ENCODE results near the gene STAMBP.
"Not testable (repeated sequence)": the region's sequence is repeated elsewhere in the genome, so short reads cannot be mapped to it uniquely, and the experiment has no call there.

The STAMBP gene

DNA sequence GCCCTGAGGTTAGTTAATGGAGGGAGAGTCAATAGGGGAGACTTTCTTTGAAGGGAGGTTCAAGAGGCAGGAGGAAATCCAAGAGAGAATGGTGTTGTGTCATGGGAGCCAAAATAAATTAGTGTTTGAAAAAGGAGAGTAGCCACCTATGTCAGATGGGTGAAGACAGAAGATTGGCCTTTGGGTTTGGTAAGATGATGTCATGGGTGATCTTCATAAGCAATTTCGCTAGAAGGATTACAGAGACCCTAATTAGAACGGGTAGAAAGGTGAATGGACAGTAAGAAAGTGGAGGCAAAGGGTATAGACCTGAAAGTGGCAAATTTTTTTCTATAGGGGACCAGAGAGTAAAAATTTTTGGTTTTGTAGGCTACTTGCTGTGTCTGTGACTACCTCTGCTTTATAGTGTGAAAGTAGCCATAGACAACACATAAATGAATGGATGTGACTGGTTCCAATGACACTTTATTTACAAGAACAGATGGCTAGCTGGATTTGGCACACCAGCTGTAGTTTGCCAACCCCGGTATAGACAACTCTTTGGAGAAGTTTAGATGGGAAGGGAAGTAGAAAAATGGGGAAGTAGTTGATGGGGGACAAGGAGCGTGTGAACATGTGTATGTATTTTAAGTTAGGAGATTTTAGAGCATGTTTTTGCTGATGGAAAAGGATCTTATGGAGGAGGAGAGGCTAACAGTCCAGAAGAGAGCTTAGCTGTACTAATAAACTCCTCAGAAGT lies 9.3 kb downstream of the STAMBP start:
- no peak for DNase-seq

DNA sequence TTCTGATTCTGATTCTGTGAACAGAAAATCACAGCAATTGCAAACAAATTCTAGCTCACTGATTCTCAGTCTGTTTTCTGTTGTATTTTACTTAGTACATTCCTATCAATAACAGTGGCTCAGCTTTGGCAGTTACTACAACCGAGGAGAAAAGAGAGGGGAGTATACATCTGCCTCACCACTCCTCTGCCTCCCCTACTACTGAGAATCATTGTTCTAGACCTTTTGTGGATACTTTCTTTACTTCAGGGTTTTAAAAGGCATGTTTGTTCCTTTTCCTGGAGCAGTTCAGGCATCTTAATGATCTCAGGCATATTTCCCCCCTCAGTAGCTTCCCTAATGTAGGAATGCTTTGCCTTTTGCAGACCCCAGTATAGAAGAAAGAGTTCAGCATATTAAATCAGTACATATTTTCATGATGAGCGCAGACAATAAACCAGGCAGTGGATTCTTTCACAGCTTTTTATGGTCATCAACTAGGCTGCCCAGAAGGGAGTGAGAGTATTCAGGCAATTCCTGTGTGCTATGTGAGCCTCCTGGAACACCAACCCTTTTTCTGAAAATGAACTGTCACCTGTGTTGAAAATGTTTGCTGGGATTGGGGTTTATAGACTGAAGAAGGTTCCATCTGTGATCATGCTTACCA lies 10.3 kb downstream of the STAMBP start:
- no peak for DNase-seq

DNA sequence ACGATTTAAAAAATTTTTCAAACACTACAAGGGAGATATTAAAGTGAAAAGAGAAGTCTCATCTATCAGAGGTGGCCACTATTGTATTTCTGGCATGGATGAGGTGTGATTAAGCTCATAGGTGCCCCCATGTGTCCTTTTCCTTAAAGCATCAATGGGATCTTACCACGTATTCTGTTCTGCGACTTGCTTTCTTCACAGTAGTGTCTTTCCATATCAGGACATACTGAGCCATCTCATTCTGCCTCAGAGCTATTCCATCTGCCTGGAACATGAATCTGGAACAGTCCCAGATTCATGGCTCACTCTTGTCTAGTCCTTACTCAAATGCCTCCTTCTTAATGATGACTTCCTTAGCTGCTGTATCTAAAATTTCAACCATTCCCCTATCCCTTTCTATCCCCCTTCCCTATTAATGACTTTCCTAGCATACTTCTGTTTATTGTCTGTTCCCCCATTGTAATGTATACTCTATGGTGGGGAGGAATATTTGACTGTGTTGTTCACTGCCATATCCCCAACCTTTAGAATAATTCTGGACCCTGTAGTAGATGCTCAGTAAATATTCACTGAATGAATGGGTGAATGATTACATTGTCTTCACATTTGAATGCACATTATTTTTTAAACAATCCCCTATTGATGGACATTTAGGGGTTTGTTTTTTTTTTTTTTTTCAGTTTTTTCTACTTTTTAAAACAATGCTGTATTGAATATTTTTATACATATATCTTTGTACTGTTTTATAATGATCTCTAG lies 11.1 kb downstream of the STAMBP start:
- DNase-seq, result no peak

DNA sequence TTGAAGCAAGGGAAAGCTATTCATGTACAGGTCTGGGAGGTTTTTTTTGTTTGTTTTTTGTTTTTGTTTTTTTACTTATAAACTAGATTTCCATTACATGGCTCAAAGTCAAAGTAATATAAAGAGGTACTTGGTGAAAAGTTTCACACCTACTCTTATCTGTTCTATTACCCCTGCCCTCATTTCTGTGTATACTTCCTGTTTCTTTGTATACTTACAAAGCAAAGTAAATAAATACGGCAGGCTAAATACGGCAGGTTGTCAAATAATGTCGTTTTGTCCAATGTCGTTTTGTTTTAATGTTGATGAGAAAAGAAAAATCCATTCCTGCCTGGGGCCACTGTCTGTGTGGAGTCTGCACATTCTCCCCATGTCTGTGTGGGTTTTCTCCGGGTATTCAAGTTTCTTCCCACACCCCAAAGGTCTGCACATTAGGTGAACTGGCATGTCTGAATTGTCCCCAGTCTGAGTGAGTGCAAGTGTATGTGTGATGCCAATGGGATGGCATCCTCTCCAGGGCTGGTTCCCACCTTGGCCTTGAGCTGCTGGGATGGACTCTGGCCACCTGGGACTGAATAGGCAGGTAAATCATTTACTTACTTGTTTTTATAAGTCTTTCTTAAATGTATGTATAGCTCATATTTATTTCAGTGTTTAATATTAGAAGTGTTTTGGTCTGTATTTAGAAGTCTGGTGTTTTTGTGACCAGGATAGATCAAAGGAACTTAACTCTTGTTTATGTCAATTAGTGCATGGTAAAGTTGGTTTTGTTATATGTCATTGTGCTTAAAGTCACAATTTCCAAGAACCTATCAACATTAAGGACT lies 13.4 kb downstream of the STAMBP start:
- no peak for DNase-seq

DNA sequence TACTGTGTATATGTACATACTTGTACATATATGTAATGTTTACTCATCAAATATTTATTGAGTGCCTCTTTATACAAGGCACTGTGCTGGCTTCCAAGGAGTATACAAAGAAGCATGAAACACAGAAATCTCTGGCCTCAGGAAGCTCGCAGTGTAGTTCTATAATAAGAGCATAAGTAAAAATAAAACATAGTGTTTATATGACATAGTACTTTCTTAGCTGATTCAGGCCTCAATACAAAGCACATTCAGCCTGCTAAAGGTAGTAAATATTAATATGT lies 13.9 kb downstream of the STAMBP start:
- DNase-seq, result no peak

DNA sequence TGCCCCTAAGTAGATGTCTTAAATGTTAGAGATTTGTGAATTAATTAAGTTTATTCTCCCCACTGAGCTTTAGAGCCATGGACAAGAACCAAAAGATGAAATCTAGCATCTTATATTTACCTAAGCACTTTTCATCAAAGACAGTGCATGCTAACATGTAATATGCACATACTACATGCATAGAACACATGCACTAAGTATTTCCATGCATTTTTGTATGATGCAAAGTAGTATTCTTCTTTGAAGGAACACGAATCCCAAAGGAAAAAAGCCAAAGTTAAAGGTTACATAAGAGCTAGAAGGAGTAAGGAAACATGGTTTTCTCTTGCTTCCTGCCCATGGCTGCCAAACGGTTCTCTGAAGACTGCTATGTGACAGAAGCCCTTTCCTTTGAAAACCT lies 15.3 kb downstream of the STAMBP start:
- DNase-seq, result no peak

DNA sequence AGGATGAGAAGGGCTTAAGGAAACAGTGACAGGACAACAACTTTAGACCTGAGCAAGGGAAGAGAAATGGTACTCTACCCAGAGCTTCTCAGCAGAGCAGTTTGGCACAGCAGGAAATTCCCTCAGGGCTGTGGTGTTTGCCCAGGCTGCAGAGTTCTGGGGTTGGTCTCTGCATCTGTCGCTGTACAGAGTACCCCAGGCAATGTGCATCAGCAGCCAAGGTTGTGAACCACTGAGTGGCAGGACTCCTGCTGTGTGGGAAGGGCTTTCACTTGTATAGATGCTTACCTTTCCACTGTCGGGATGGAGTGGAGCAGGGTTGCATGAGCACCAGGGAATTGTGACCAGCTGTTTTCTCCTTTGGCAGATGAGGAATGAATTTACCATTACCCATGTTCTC lies 21.2 kb downstream of the STAMBP start:
- peak; percentile 54 to 82 for DNase-seq

DNA sequence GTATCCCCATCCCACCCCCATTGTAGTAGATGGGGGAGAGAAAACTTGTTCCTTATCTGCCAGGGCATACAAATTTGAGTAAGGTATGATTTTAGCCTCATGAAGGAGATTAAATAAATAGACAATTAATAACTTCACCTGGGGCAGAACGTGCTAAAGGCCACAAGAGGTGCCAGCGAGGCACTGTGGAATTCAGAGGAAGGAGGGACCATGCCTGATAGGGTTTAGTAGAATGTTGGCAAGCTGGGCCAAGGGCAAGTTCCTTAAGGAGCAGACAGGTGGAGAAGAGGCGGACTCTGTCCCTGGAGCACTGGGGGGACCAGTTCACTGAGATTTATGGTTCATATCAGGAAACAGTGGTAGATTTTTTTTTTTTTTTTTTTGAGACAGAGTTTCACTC lies 22.5 kb downstream of the STAMBP start:
- DNase-seq, result no peak

DNA sequence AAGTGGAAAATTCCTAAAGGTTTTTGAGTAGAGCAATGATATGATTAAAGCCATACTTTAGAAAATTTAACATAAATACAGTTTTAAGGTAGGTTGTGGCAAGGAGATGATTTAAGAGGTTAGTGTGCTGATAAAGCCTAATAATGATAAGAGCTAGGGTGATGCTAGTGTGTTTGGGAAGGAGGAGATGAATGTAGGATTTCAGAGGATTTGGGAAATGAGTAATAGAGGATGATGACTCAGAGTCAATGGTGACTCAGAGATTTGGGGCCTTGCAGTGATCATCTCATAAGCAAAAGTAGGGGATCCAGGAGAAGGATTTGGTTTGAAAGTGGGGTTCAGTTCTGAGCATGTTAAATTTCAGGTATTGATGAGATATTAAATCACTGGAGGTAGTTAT lies 23.3 kb downstream of the STAMBP start:
- DNase-seq, result no peak

DNA sequence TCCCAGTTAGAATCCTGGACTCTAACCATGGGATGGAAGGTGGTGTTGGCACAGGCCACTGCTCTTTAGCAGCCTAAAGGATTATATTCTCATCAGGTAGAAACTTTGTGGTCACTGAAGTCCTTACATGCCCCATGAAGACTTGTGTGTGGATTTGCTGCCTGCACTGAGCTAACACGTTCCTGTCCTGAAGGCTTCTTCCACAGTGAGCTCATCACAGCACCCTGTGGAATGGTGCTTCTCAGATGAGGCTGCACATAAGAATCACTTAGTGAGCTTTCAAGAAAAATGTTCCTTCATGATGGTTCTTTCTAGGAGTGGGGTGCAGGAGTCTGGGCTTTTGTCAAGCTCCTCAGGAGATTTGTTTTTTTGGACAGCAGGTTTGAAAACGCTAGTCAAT lies 26.8 kb downstream of the STAMBP start:
- no peak for DNase-seq

DNA sequence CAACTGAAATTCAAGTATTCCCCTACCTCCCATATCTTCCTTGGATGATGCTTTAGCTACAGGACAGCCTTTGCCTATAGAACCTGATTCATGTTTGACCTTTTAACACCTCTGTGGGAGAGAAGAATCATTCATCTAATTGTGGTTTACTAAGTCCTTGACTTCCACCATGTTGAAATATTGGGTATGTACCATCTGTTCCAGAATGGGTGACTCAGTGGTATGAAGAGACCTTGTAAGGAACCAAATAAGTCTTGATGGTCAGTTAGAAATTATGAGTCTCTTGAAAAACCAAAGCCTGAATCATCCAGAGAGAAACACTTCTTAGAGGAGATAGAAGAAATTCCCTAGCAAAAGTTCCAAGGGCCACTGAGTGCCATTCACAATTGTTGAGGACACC lies 27.5 kb downstream of the STAMBP start:
- DNase-seq, result no peak

DNA sequence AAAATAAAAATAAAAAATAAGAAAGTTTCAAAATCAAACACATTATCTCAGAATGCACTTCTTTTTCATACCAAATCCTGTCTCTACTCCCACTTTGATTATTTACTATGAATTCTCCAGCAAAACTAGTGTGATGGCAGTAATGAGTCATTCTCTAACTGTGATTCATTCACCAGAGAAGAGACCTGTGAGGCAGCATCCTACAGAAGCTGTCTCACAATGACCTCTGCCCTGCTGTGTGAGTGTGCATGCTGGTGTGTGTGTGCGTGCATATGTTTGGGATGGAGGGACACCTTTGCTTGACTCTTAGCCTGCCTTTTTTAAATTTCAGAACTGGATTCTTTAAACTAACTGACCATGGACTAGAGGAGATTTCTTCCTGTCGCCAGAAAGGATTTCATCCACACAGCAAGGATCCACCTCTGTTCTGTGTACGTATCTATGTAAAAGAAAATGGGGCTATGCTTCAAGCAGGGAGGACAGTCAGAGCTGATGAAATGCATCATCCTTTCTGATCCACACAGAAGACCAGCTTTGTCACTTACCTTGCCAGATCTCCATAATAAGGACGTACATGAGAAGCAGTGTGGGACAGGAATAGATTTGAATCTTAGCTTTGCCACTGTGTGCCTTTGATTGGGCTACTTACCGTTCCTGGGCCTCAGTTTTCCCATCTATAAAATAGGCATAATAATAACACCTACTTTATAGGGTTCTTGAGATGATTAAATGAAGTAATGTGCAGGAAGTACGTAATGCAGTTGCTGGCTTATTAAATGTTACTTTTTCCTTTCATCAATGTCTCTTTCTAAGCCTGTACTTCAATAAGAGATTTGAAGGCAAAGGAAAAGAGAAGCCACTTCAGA lies 31.2 kb downstream of the STAMBP start:
- DNase-seq, result no peak

DNA sequence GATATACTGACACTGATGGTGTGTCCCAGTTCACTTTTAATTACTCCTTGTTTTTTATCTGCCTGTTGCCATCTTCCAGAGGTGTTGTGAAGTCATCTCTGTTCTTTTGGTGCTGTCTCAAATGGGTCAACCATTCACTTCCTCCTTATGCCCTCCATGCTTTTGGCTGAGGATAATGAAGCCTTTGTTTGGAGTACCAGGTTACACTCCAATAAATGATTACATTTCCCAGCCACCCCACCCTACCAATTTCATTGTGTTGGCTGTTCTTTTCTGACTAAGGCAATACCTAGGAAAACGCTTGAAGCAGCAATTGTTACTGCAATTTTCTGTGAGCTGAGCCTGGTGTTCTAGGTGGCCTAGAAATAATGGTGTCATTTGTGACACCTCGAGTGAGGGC lies 34.2 kb downstream of the STAMBP start:
- peak in 1 of 2 experiments; percentile 14 for DNase-seq

DNA sequence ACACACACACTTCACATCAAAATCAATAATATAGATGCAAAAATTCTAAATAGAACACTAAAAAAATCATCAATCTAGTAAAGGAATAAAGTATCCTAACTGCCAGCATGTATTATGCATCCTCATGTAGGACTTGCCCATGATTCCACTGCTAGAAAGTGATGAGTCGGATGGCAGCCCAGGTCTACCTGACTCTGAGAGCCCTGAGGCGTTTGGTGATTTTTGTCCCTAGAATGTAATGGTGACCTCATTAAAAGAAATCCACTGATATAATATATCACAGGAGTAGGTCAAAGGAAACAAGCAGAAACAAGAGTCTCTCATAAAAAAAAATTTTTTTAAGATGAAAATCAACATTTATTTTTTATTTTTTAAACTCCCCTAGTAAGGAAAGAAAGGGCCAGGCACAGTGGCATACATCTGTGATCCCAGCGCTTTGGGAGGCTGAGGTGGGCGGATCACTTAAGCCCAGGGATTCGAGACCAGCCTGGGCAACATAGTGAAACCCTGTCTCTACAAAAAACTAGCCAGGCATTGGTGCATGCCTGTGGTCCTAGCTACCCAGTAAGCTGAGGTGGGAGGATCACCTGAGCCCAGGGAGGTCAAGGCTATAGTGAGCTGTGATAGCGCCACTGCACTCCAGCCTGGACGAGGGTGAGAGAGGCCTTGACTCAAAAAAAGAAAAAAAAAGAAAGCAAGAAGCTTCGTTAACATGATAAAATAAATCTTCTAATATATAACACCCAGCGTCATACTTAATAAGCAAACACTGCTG lies 39.6 kb downstream of the STAMBP start:
- DNase-seq, result no peak

DNA sequence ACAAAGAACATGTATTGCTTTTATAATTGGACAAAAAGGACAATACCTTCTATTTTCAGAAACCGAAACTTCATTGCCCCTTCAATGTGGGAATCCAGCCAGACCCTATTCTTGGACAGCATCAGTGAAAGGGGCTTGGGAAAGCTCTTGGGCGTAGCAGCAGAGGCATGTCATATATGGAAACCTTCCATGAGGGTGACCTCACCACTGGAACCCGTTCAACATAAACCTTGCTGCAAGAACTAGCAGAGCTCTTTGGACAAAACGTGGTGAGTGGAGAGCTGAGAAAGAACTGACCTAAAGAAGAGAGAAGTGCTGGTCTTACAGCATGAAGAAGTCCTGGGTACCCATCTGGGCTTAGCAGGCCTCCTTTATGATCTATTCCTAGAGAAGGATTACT lies 41.3 kb downstream of the STAMBP start:
- no peak for DNase-seq

DNA sequence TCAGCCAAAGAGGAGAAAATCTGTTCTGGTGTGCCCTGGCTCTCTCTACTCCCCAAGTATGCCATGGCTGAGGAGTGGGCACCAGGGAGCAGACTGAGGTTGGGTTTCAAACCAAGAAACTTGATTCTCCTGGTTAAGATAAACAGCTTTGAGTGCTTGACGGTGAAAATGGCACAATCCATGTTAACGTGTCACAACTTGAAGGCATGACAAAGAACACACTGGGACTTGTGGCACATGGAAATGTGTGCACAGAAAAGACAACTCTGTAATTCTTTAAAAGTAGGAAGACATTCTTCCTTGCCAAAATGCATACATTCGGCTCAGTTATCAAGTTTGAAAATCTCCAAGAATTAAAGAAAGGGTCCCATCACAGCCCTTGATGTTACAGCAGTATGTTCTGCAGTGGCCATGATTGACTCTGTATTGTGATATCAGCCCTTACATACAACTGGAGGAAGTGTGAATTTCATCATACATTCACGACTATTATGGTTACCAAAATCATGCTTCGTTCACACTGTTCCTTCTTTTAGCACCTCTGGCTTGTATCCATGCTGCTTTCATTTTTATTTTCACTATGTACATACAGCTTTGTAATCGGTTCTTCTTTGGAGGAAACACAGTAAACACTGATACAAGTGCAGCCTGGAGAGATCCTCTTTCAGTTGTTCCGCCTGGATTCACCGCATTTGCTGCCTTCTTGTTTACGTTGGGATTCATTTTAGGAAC lies 48.5 kb downstream of the STAMBP start:
- DNase-seq, result peak in 1 of 2 experiments; percentile 12

DNA sequence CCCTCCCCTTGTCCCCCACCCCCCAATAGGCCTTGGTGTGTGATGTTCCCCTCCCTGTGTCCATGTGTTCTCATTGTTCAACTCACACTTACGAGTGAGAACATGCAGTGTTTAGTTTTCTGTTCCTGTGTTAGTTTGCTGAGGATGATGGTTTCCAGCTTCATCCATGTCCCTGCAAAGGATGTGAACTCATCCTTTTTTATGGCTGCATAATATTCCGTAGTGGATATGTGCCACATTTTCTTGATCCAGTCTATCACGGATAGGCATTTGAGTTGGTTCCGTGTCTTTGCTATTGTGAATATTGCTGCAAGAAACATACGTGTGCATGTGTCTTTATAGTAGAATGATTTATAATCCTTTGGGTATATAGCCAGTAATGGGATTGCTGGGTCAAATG lies 49.2 kb downstream of the STAMBP start:
- not testable (repeated sequence) for DNase-seq

DNA sequence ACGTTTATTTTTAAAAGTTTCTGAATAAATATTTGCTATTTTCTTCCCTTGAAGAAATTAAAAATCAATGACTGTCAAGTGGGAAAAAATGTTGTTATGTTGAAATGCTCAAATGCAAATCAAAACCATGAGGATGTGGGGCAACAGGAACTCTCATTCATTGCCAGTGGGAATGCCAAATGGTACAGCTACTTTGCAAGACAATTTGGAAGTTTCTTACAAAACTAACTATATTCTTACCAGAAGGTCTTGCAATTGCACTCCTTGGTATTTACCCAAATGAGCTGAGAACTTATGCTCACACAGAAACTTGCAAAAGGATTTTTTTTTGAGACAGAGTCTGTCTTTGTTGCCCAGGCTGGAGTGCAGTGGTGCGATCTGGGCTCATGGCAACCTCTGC lies 56.6 kb downstream of the STAMBP start:
- no peak for DNase-seq

DNA sequence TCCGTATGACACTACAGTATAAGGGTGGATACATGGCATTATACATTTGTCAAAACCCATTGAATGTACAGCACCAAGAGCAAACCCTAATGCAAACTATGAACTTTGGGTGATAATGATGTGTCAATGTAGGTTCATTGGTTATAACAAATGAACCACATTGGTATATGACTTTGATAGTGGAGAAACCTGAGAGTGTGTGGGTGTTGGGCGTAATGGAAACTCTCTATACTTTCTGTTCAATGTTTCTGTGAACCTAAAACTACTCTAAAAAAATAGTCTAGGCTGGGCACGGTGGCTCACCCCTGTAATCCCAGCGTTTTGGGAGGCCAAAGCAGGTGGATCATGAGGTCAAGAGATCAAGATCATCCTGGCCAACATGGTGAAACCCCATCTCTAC lies 57.6 kb downstream of the STAMBP start:
- no peak for DNase-seq

DNA sequence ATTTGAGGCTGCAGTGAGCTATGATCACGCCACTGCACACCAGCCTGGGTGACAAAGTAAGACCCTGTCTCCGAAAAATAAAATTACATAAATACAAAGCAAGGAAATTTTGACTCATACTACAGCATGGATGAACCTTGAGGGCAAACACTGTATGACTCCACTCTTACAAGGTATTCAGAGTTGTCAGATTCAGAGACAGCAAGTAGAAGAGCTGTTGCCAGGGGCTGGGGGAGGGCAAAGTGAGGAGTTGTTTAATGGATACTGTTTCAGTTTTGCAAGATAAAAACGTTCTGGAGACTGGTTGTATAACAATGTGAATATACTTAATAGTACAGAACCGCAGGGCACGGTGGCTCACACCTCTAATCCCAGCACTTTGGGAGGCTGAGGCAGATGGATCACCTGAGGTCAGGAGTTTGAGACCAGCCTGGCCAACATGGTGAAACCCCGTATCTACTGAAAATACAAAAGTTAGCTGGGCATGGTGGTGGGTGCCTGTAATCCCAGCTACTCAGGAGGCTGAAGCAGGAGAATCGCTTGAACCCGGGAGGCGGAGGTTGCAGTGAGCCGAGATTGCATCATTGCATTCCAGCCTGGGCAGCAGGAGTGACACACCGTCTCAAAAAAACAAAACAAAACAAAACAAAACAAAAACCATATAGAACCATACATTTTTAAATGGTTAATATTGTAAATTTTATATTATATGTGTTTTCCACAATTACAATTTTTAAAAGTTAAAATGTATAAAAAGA lies 59.0 kb downstream of the STAMBP start:
- DNase-seq, result not testable (repeated sequence)

Data from NCI-H2081 (cell line).